GM21367 (cell line): ENCODE data around the gene HOATZ.

ENCODE experiments used
- ATAC-seq: cut with Tn5 transposase; IDR thresholded peaks from one replicate; pipeline ENCODE4 v1.9.1; 2021; ENCODE audit not compliant: unreplicated experiment

HOATZ gene

GRCh38 chr11:111575740-111576139 is 61.2 kb downstream of the HOATZ start:
- no peak for ATAC-seq

GRCh38 chr11:111577821-111578220 is 63.2 kb downstream of the HOATZ start:
- ATAC-seq: no peak

- ATAC-seq: no peak
Measured at GRCh38 chr11:111581341-111581740, 66.8 kb downstream of the HOATZ start.

GRCh38 chr11:111582163-111582562 is 67.6 kb downstream of the HOATZ start:
- no peak for ATAC-seq

GRCh38 chr11:111582881-111583280 is 68.3 kb downstream of the HOATZ start:
- ATAC-seq: no peak

- ATAC-seq: no peak
Measured at GRCh38 chr11:111585371-111585770, 70.8 kb downstream of the HOATZ start.

GRCh38 chr11:111586388-111586831 is 71.8 kb downstream of the HOATZ start:
- ATAC-seq: no peak
